Activated T-helper 2 cell treated with anti-CD3 and anti-CD28 coated beads, Interferon-gamma antibody, Interleukin-2, Interleukin-4, amounts not matched to agents 10 μg/mL and 5 μg/mL and 100 μg/mL, durations not matched to agents 14 hours and 24 hours and 36 hours (primary cell): ENCODE measurements around the gene STUM. TPM values are rescaled to one million over a fixed set of nuclear protein-coding genes. Genes with fewer than 3 reads are reported as not detected.

Experiments used
- DNase-seq: peaks from one replicate; pipeline ENCODE4 v3.0.0; 2021; ENCODE audit warnings: low spot score
- H3K27ac Mint-ChIP-seq: one replicate; pipeline ENCODE4 v1.8.0; 2021; ENCODE audit warnings: mixed read lengths
- H3K27me3 Mint-ChIP-seq: one replicate; pipeline ENCODE4 v1.8.0; 2021; ENCODE audit warnings: low read depth, mixed read lengths
- H3K36me3 Mint-ChIP-seq: one replicate; pipeline ENCODE4 v1.8.0; 2021; ENCODE audit warnings: low read depth, mixed read lengths
- H3K4me1 Mint-ChIP-seq: one replicate; pipeline ENCODE4 v1.8.0; 2021; ENCODE audit warnings: low read depth, mixed read lengths
- H3K4me3 Mint-ChIP-seq: one replicate; pipeline ENCODE4 v1.8.0; 2021; ENCODE audit warnings: low read depth, mild to moderate bottlenecking, moderate library complexity, mixed read lengths
- H3K9me3 Mint-ChIP-seq: one replicate; pipeline ENCODE4 v1.8.0; 2021; ENCODE audit warnings: mixed read lengths
- intact Hi-C: fragments of 100-400 bp; cut with micrococcal nuclease; formaldehyde crosslinking; loops from one replicate; pipeline ENCODE4 v1.15.1; 2023
- total RNA-seq: library from RNA; stranded (reverse); gene quantifications from 2 replicates; pipeline ENCODE4 v1.2.3, GENCODE V29; 2022

STUM gene
- total RNA-seq, 1 donor from 2014 or later, result not detected

GRCh38 chr1:226625326-226625725 lies 76.8 kb downstream of the STUM start:
- peaks cover 11% of the 10 kb centered on the region for H3K27me3 Mint-ChIP-seq
- DNase-seq, result no peak
- H3K4me3 Mint-ChIP-seq, result no peak overlapping the region
- H3K4me1 Mint-ChIP-seq, result peaks cover 27% of the 10 kb centered on the region
- no peak overlapping the region for H3K27ac Mint-ChIP-seq
- H3K36me3 Mint-ChIP-seq, result peaks cover 8% of the 10 kb centered on the region
- H3K9me3 Mint-ChIP-seq, result no peaks in the 10 kb centered on the region
- intact Hi-C loops, result loop anchor here (5.0 kb wide), 2 partner anchors 257 to 317 kb away; partner anchors contain the start of gene COQ8A

DNA sequence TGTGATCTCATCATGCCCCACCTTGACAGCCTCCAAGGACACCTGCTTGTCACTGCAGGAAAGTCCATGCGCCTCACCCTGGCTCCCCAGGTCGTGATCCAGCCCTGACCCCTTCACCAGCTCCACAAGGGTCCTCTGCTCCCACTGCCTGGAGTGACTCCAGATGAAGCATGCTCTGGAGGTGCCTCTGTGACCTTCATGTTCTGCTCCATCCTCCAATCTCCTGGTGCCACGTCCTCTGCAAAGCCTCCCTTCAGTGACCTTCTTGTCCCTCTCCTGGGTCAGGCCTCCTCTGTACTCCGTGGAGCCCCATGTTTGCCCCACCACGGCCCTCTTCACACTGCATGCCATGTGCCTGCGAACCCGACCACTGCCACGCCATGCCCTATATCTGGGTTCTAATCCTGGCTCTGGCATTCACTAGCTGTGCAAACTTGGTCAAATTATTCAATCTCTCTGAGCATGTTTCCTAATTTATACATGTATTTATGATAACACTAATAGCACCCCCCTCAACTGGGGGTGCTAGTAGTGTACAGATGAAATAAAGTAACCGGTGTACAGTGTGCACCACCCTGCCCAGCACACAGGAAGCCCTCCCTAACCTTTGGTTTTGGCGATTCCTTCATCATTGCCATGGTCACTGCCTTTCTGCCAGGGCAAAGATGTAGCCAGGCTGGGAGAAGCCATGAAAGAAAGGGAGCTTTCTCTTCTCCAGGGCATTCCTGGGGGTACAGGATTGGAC lies 77.4 kb downstream of the STUM start:
- Mint-ChIP-seq H3K4me1 (peaks cover 27% of the 10 kb centered on the region), H3K9me3 (no peaks in the 10 kb centered on the region), H3K27me3 (peaks cover 11% of the 10 kb centered on the region), H3K36me3 (peaks cover 13% of the 10 kb centered on the region), H3K27ac (peak overlapping the region; percentile 78), H3K4me3 (no peak overlapping the region)
- intact Hi-C loops, result loop anchor here (1.0 to 5.0 kb wide), 7 partner anchors 37 to 316 kb away; partner anchors contain the start of genes COQ8A and ITPKB
- DNase-seq, result no peak

DNA sequence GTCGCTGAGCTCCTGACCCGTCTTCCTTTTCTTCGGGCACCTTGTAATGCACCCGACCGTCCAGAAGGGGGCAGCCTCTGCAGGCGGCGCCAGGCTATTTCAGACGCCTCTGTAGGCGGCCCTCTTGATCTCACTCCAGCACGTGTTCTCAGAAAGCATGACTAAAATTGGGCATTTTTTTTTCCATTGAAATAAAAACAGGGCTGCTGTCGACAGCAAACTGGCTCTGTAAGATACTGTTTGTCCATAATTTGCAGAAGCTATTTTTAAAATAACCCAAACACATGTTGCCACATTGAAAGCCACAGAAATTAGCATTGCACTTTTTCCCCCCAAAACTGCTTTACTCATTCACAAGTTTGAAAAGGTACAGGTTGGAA lies 78.0 kb downstream of the STUM start:
- Mint-ChIP-seq H3K9me3 (no peaks in the 10 kb centered on the region), H3K36me3 (peaks cover 15% of the 10 kb centered on the region), H3K4me3 (peak overlapping the region; percentile 9), H3K27me3 (peaks cover 10% of the 10 kb centered on the region), H3K27ac (peak overlapping the region; percentile 78), H3K4me1 (peaks cover 29% of the 10 kb centered on the region)
- peak; percentile 76 for DNase-seq
- intact Hi-C loops, result loop anchor here (1.0 to 5.0 kb wide), 7 partner anchors 36 to 316 kb away; partner anchors contain the start of genes COQ8A and ITPKB

GRCh38 chr1:226627050-226627755 lies 78.6 kb downstream of the STUM start:
- Mint-ChIP-seq H3K4me1 (peaks cover 33% of the 10 kb centered on the region), H3K4me3 (no peak overlapping the region), H3K27ac (peak overlapping the region; percentile 78), H3K36me3 (peaks cover 20% of the 10 kb centered on the region), H3K27me3 (peaks cover 7% of the 10 kb centered on the region), H3K9me3 (no peaks in the 10 kb centered on the region)
- intact Hi-C loops, result loop anchor here (2.0 to 5.0 kb wide), 6 partner anchors 36 to 315 kb away; partner anchors contain the start of genes COQ8A and ITPKB
- DNase-seq, result no peak

GRCh38 chr1:226627924-226628611 lies 79.5 kb downstream of the STUM start:
- Mint-ChIP-seq H3K27me3 (peaks cover 5% of the 10 kb centered on the region), H3K4me1 (peaks cover 40% of the 10 kb centered on the region), H3K27ac (peak overlapping the region; percentile 56), H3K9me3 (no peaks in the 10 kb centered on the region), H3K36me3 (peaks cover 29% of the 10 kb centered on the region), H3K4me3 (no peak overlapping the region)
- no peak for DNase-seq
- intact Hi-C loops, result loop anchor here (2.0 to 5.0 kb wide), 6 partner anchors 35 to 314 kb away; partner anchors contain the start of genes COQ8A and ITPKB

DNA sequence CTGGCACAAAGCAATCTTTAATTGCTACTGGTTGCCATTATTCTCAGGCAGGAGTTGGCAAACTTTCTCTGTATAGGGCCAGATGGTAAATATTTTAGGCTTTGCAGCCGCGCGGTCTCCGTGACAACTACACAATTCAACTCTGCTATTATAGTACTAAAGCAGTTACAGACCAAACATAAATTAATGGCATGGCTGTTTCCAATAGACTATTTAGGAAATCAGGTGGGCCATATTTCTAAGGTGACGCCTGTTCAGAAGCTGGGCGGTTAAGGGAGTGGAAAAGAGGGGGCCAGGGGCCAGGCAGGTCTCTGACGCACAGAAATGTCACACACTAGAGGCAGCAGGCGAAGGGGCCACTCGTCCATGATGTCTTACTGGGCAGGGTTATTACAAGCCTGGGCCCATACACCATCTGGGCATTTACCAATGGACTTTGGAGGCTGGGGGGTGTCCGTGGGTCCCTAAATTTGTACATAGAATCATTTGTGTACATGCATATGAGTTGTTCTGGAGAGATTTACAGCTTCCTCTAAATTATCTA lies 80.1 kb downstream of the STUM start:
- Mint-ChIP-seq H3K36me3 (peaks cover 32% of the 10 kb centered on the region), H3K27ac (no peak overlapping the region), H3K4me1 (peaks cover 46% of the 10 kb centered on the region), H3K4me3 (no peak overlapping the region), H3K27me3 (peaks cover 5% of the 10 kb centered on the region), H3K9me3 (no peaks in the 10 kb centered on the region)
- intact Hi-C loops, result loop anchor here (5.0 kb wide), 2 partner anchors 254 to 314 kb away; partner anchors contain the start of gene COQ8A
- no peak for DNase-seq

DNA sequence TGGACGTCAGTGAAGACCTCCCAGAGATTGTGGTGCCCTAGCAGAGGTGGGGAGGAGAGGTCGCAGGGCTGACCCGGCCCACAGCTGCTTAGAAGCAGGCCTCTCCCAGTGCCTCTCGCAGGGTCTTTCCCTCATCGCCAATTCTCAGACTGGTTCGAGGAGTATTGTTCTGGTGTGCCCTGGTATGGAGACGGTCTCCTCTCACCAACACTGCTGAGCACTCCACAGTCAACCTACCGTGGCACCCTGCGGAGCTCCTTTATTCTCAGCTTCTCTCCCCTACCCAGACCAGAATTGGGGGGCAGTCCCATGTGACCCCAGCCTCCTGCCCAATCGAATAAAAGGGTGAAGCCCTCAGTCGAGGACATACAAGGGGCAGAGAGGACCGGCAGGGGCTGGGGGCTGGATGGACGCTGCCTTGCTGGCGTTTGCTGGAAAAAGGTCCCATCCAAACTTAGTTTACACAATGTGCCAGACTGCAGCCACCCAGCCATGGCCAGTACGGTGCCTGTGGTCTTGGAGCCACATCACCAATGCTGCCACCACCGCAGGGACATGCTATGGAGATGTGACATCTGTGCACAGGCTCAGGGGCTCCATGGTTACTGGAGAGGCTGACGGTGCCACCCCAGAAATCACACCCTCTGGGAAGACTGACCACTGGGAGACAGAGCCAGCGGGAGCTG lies 80.8 kb downstream of the STUM start:
- no peak for DNase-seq
- H3K9me3 Mint-ChIP-seq, result no peaks in the 10 kb centered on the region
- intact Hi-C loops, result loop anchor here (5.0 kb wide), 2 partner anchors 253 to 313 kb away; partner anchors contain the start of gene COQ8A
- peaks cover 5% of the 10 kb centered on the region for H3K27me3 Mint-ChIP-seq
- H3K36me3 Mint-ChIP-seq, result peaks cover 34% of the 10 kb centered on the region
- H3K4me1 Mint-ChIP-seq, result peaks cover 50% of the 10 kb centered on the region
- no peak overlapping the region for H3K4me3 Mint-ChIP-seq
- no peak overlapping the region for H3K27ac Mint-ChIP-seq

GRCh38 chr1:226629896-226630550 lies 81.5 kb downstream of the STUM start:
- Mint-ChIP-seq H3K27ac (no peak overlapping the region), H3K4me1 (peaks cover 52% of the 10 kb centered on the region), H3K9me3 (no peaks in the 10 kb centered on the region), H3K36me3 (peaks cover 38% of the 10 kb centered on the region), H3K4me3 (no peak overlapping the region), H3K27me3 (peaks cover 5% of the 10 kb centered on the region)
- intact Hi-C loops, result loop anchor here (5.0 kb wide), 2 partner anchors 252 to 312 kb away; partner anchors contain the start of gene COQ8A
- DNase-seq, result no peak

GRCh38 chr1:226630592-226630991 lies 82.0 kb downstream of the STUM start:
- Mint-ChIP-seq H3K4me1 (peaks cover 58% of the 10 kb centered on the region), H3K9me3 (no peaks in the 10 kb centered on the region), H3K27ac (no peak overlapping the region), H3K27me3 (peaks cover 3% of the 10 kb centered on the region), H3K36me3 (peaks cover 43% of the 10 kb centered on the region), H3K4me3 (no peak overlapping the region)
- no peak for DNase-seq
- intact Hi-C loops, result no loop called here

- intact Hi-C loops, result no loop called here
- DNase-seq, result no peak
- no peaks in the 10 kb centered on the region for H3K9me3 Mint-ChIP-seq
Observed at GRCh38 chr1:226631229-226632000, 82.9 kb downstream of the STUM start.

More at GRCh38 chr1:226631229-226632000, 82.9 kb downstream of the STUM start:
- peak overlapping the region; percentile 49 for H3K27ac Mint-ChIP-seq
- H3K27me3 Mint-ChIP-seq, result no peaks in the 10 kb centered on the region
- peaks cover 43% of the 10 kb centered on the region for H3K36me3 Mint-ChIP-seq
- no peak overlapping the region for H3K4me3 Mint-ChIP-seq
- H3K4me1 Mint-ChIP-seq, result peaks cover 58% of the 10 kb centered on the region
